GM18861 (cell line): ENCODE measurements around the gene FBXO34.
A peak's percentile ranks its signal among the peaks of the same experiment; 100 is the strongest.
"Not testable (repeated sequence)": the region's sequence is repeated elsewhere in the genome, so short reads cannot be mapped to it uniquely, and the experiment has no call there.

Source experiments
- ATAC-seq: cut with Tn5 transposase; IDR thresholded peaks from one replicate; pipeline ENCODE4 v1.9.1; 2021; ENCODE audit not compliant: unreplicated experiment

Gene FBXO34

GRCh38 chr14:55306938-55307589 is 35.8 kb downstream of the FBXO34 start:
- no peak for ATAC-seq

- ATAC-seq = no peak
Observed at GRCh38 chr14:55309154-55309553, 37.9 kb downstream of the FBXO34 start.

GRCh38 chr14:55309761-55310365 is 38.6 kb downstream of the FBXO34 start:
- ATAC-seq = no peak

GRCh38 chr14:55312379-55313030 is 41.3 kb downstream of the FBXO34 start:
- not testable (repeated sequence) for ATAC-seq

GRCh38 chr14:55313480-55313879 is 42.3 kb downstream of the FBXO34 start:
- no peak for ATAC-seq

GRCh38 chr14:55314449-55314848 is 43.2 kb downstream of the FBXO34 start:
- ATAC-seq = no peak

GRCh38 chr14:55316564-55316963 is 45.3 kb downstream of the FBXO34 start:
- ATAC-seq = no peak

- no peak for ATAC-seq
Observed at GRCh38 chr14:55317542-55318306, 46.5 kb downstream of the FBXO34 start.

- ATAC-seq = no peak
Observed at GRCh38 chr14:55318694-55319093, 47.5 kb downstream of the FBXO34 start.

- ATAC-seq = no peak
Observed at GRCh38 chr14:55323910-55324309, 52.7 kb downstream of the FBXO34 start.

GRCh38 chr14:55324812-55325211 is 53.6 kb downstream of the FBXO34 start:
- ATAC-seq = no peak

- peak; percentile 73 for ATAC-seq
Observed at GRCh38 chr14:55327179-55327578, 56.0 kb downstream of the FBXO34 start.

- ATAC-seq = no peak
Observed at GRCh38 chr14:55328317-55328716, 57.1 kb downstream of the FBXO34 start.

- ATAC-seq = no peak
Observed at GRCh38 chr14:55329999-55330710, 58.9 kb downstream of the FBXO34 start.

- peak; percentile 56 for ATAC-seq
Observed at GRCh38 chr14:55332654-55333570, 61.7 kb downstream of the FBXO34 start.

GRCh38 chr14:55333711-55334485 is 62.7 kb downstream of the FBXO34 start:
- no peak for ATAC-seq

GRCh38 chr14:55336162-55336561 is 64.9 kb downstream of the FBXO34 start:
- no peak for ATAC-seq

- no peak for ATAC-seq
Observed at GRCh38 chr14:55336691-55337090, 65.5 kb downstream of the FBXO34 start.

- ATAC-seq = no peak
Observed at GRCh38 chr14:55339770-55340169, 68.5 kb downstream of the FBXO34 start.
